B cell (primary cell): Measurements from ENCODE around the gene OR51S1.

Experiments used
- EZH2 ChIP-seq: IDR thresholded peaks from 2 replicates; pipeline ENCODE4 v1.6.1; 2012; ENCODE audit warnings: borderline replicate concordance, low read depth, mild to moderate bottlenecking, moderate library complexity, low read length; ENCODE audit not compliant: insufficient read depth, poor library complexity, severe bottlenecking
- TF ChIP-seq, protein P1 (sequence below): fragments of 200-600 bp; IDR thresholded peaks from one replicate; pipeline ENCODE4 v1.8.0; 2022; ENCODE audit warnings: antibody characterized with exemption, mild to moderate bottlenecking

DNA sequence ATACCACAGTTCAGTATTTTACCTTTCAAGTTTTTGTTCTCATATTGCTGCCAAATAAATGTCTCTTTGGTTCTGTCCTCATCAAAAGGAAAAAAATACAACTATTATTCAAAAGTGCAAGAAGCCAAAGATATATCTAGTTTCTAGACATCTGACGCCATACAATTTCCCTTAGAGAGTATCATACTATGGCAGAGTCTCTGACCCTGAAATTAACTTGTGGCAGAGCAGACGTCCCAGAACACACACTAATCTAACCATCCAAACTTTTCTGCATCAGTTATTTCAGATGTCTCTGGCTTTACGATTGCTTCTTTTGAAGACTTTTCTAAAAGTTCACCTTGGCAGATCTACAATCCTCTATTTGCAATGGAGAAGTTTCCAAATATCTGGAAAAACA lies 35.4 kb upstream of the OR51S1 start:
- TF ChIP-seq, protein P1, sequence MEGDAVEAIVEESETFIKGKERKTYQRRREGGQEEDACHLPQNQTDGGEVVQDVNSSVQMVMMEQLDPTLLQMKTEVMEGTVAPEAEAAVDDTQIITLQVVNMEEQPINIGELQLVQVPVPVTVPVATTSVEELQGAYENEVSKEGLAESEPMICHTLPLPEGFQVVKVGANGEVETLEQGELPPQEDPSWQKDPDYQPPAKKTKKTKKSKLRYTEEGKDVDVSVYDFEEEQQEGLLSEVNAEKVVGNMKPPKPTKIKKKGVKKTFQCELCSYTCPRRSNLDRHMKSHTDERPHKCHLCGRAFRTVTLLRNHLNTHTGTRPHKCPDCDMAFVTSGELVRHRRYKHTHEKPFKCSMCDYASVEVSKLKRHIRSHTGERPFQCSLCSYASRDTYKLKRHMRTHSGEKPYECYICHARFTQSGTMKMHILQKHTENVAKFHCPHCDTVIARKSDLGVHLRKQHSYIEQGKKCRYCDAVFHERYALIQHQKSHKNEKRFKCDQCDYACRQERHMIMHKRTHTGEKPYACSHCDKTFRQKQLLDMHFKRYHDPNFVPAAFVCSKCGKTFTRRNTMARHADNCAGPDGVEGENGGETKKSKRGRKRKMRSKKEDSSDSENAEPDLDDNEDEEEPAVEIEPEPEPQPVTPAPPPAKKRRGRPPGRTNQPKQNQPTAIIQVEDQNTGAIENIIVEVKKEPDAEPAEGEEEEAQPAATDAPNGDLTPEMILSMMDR: no peak
- no peak for TF ChIP-seq EZH2
